ENCODE data around the gene CLASP1.

DNA sequence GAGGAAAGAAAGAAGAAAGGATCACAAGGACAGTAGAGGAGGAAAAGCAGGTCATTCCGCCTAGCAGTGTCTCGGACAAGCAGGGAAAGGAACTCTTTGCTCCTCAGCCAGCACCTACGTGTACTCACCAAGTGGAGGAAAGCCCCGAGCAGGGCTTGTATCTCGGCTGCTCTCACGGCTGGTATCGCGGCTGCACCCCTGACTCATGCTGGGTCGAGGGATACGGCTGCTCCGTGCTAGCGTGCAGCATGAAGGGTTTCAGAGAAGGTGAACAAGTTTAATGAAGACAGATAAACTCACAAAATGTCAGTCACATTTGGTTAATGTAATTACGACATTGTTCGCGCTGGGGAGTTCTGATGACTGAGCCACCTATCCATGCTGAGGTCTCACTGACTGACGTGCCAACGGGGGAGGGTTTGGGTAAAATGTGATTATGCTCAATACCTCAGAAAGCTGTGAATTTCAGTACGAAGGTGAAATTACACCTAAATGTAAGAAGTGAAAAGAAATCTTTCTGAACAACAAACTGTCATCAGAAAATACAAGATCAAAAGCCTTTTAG, 230.7 kb downstream of the CLASP1 start:
- TF ChIP-seq, protein P1, sequence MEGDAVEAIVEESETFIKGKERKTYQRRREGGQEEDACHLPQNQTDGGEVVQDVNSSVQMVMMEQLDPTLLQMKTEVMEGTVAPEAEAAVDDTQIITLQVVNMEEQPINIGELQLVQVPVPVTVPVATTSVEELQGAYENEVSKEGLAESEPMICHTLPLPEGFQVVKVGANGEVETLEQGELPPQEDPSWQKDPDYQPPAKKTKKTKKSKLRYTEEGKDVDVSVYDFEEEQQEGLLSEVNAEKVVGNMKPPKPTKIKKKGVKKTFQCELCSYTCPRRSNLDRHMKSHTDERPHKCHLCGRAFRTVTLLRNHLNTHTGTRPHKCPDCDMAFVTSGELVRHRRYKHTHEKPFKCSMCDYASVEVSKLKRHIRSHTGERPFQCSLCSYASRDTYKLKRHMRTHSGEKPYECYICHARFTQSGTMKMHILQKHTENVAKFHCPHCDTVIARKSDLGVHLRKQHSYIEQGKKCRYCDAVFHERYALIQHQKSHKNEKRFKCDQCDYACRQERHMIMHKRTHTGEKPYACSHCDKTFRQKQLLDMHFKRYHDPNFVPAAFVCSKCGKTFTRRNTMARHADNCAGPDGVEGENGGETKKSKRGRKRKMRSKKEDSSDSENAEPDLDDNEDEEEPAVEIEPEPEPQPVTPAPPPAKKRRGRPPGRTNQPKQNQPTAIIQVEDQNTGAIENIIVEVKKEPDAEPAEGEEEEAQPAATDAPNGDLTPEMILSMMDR (IDR thresholded peaks at IDR 0.05; ENCODE audit: insufficient read depth, low read length), result no peak
- TF ChIP-seq, protein P2, sequence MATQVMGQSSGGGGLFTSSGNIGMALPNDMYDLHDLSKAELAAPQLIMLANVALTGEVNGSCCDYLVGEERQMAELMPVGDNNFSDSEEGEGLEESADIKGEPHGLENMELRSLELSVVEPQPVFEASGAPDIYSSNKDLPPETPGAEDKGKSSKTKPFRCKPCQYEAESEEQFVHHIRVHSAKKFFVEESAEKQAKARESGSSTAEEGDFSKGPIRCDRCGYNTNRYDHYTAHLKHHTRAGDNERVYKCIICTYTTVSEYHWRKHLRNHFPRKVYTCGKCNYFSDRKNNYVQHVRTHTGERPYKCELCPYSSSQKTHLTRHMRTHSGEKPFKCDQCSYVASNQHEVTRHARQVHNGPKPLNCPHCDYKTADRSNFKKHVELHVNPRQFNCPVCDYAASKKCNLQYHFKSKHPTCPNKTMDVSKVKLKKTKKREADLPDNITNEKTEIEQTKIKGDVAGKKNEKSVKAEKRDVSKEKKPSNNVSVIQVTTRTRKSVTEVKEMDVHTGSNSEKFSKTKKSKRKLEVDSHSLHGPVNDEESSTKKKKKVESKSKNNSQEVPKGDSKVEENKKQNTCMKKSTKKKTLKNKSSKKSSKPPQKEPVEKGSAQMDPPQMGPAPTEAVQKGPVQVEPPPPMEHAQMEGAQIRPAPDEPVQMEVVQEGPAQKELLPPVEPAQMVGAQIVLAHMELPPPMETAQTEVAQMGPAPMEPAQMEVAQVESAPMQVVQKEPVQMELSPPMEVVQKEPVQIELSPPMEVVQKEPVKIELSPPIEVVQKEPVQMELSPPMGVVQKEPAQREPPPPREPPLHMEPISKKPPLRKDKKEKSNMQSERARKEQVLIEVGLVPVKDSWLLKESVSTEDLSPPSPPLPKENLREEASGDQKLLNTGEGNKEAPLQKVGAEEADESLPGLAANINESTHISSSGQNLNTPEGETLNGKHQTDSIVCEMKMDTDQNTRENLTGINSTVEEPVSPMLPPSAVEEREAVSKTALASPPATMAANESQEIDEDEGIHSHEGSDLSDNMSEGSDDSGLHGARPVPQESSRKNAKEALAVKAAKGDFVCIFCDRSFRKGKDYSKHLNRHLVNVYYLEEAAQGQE (IDR thresholded peaks at IDR 0.05; ENCODE audit: insufficient replicate concordance, low read depth), result no peak
- no peak for TF ChIP-seq POLR2AphosphoS5 (IDR thresholded peaks at IDR 0.05; ENCODE audit: low read depth)

Measured in HL-60 (cell line).